Peyer's patch (tissue), 4 donors: ENCODE results near the gene LYZL6.

ENCODE experiments used
- POLR2A ChIP-seq, 2 donors: fragments of 450-650 bp; IDR thresholded peaks; one replicate each; pipeline ENCODE4 v1.5.1; 2017; ENCODE audit warnings: antibody characterized with exemption in 2 of 2, mild to moderate bottlenecking in 2 of 2, moderate library complexity in 2 of 2
- TF ChIP-seq, protein P1 (sequence below), 6 experiments: fragments of 450-650 bp in 4 of 6; fragments of 200-600 bp in 2 of 6; sonication (generic) in 1 of 6; IDR thresholded peaks; one replicate each; pipeline ENCODE4 v1.5.1; 2017 to 2019; ENCODE audit warnings: antibody characterized with exemption in 6 of 6, mild to moderate bottlenecking in 3 of 6, moderate library complexity in 1 of 6

DNA sequence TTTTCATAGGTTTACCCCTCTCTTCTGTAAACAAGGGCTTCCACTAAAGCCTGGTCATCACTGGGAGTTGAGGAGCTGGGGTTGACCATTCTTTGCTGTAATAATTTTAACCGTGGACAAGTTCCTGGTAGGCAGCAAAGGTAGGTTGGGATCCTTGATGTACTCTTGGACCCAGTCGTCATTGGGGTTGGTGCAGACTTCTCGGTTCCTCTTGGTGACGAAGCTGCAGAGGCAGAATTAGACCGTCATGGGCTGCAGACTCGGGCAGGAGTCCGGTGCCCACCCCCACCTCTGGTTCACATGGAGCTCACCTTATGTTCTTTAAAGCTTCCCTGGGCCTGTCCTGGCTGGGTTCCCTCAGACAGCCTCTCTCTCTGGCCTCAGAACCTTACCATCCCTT is 34.0 kb upstream of the LYZL6 start:
- TF ChIP-seq, protein P1, sequence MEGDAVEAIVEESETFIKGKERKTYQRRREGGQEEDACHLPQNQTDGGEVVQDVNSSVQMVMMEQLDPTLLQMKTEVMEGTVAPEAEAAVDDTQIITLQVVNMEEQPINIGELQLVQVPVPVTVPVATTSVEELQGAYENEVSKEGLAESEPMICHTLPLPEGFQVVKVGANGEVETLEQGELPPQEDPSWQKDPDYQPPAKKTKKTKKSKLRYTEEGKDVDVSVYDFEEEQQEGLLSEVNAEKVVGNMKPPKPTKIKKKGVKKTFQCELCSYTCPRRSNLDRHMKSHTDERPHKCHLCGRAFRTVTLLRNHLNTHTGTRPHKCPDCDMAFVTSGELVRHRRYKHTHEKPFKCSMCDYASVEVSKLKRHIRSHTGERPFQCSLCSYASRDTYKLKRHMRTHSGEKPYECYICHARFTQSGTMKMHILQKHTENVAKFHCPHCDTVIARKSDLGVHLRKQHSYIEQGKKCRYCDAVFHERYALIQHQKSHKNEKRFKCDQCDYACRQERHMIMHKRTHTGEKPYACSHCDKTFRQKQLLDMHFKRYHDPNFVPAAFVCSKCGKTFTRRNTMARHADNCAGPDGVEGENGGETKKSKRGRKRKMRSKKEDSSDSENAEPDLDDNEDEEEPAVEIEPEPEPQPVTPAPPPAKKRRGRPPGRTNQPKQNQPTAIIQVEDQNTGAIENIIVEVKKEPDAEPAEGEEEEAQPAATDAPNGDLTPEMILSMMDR (IDR thresholded peaks at IDR 0.05) = no peak
- no peak for TF ChIP-seq POLR2A (IDR thresholded peaks at IDR 0.05)
